ENCODE data around the gene TTC33.

TTC33 gene

GRCh38 chr5:40607202-40607601 lies 148.6 kb downstream of the TTC33 start:
- Histone ChIP-seq H3K4me1 (ENCODE audit: low read depth, poor library complexity, severe bottlenecking) (peaks cover 22% of the 10 kb centered on the region), H3K4me3 (IDR thresholded peaks at IDR 0.05; ENCODE audit: insufficient read depth, low read depth, low read length) (no peak overlapping the region), H3K9ac (no peak overlapping the region), H2AFZ (ENCODE audit: low read depth) (no peak overlapping the region), H3K79me2 (ENCODE audit: insufficient read depth, low read depth) (no peaks in the 10 kb centered on the region), H3K36me3 (ENCODE audit: insufficient read depth) (no peaks in the 10 kb centered on the region), H3K27me3 (ENCODE audit: insufficient read depth, low read depth) (no peaks in the 10 kb centered on the region), H4K20me1 (ENCODE audit: insufficient read depth) (no peaks in the 10 kb centered on the region), H3K27ac (no peak overlapping the region), H3K4me2 (no peak overlapping the region)
- TF ChIP-seq CTCF (conservative IDR thresholded peaks at IDR 0.05; ENCODE audit: low read depth, low read length), result no peak

GRCh38 chr5:40606077-40606765 lies 149.5 kb downstream of the TTC33 start:
- H2AFZ ChIP-seq (ENCODE audit: low read depth), result peak overlapping the region; percentile 53
- H3K79me2 ChIP-seq (ENCODE audit: insufficient read depth, low read depth), result no peaks in the 10 kb centered on the region
- no peaks in the 10 kb centered on the region for H3K36me3 ChIP-seq (ENCODE audit: insufficient read depth)
- peaks cover 26% of the 10 kb centered on the region for H3K4me1 ChIP-seq (ENCODE audit: low read depth, poor library complexity, severe bottlenecking)
- 0 out of 2 replicates have a peak overlapping the region, but pooled peaks have one; percentile 2 for H3K27ac ChIP-seq
- H3K9ac ChIP-seq, result no peak overlapping the region
- no peaks in the 10 kb centered on the region for H4K20me1 ChIP-seq (ENCODE audit: insufficient read depth)
- no peak for TF ChIP-seq CTCF (conservative IDR thresholded peaks at IDR 0.05; ENCODE audit: low read depth, low read length)
- peak overlapping the region; percentile 86 for H3K4me2 ChIP-seq
- H3K27me3 ChIP-seq (ENCODE audit: insufficient read depth, low read depth), result no peaks in the 10 kb centered on the region
- no peak overlapping the region for H3K4me3 ChIP-seq (IDR thresholded peaks at IDR 0.05; ENCODE audit: insufficient read depth, low read depth, low read length)

- H3K36me3 ChIP-seq (ENCODE audit: insufficient read depth), result no peaks in the 10 kb centered on the region
- no peaks in the 10 kb centered on the region for H3K27me3 ChIP-seq (ENCODE audit: insufficient read depth, low read depth)
- no peaks in the 10 kb centered on the region for H3K79me2 ChIP-seq (ENCODE audit: insufficient read depth, low read depth)
- peak overlapping the region; percentile 53 for H2AFZ ChIP-seq (ENCODE audit: low read depth)
- peaks cover 34% of the 10 kb centered on the region for H3K4me1 ChIP-seq (ENCODE audit: low read depth, poor library complexity, severe bottlenecking)
- no peaks in the 10 kb centered on the region for H4K20me1 ChIP-seq (ENCODE audit: insufficient read depth)
- H3K4me2 ChIP-seq, result peak overlapping the region; percentile 86
- H3K4me3 ChIP-seq (IDR thresholded peaks at IDR 0.05; ENCODE audit: insufficient read depth, low read depth, low read length), result no peak overlapping the region
- no peak overlapping the region for H3K9ac ChIP-seq
- no peak for TF ChIP-seq CTCF (conservative IDR thresholded peaks at IDR 0.05; ENCODE audit: low read depth, low read length)
- H3K27ac ChIP-seq, result 0 out of 2 replicates have a peak overlapping the region, but pooled peaks have one; percentile 2
Measured at GRCh38 chr5:40605295-40605958, 150.3 kb downstream of the TTC33 start.

- H3K27ac ChIP-seq, result no peak overlapping the region
- peaks cover 39% of the 10 kb centered on the region for H3K4me1 ChIP-seq (ENCODE audit: low read depth, poor library complexity, severe bottlenecking)
- H3K4me2 ChIP-seq, result no peak overlapping the region
Measured at GRCh38 chr5:40603378-40603777, 152.4 kb downstream of the TTC33 start.

More at GRCh38 chr5:40603378-40603777, 152.4 kb downstream of the TTC33 start:
- no peak for TF ChIP-seq CTCF (conservative IDR thresholded peaks at IDR 0.05; ENCODE audit: low read depth, low read length)
- Histone ChIP-seq H3K79me2 (ENCODE audit: insufficient read depth, low read depth) (no peaks in the 10 kb centered on the region), H2AFZ (ENCODE audit: low read depth) (no peak overlapping the region), H3K27me3 (ENCODE audit: insufficient read depth, low read depth) (no peaks in the 10 kb centered on the region), H3K4me3 (IDR thresholded peaks at IDR 0.05; ENCODE audit: insufficient read depth, low read depth, low read length) (no peak overlapping the region), H3K9ac (no peak overlapping the region), H4K20me1 (ENCODE audit: insufficient read depth) (no peaks in the 10 kb centered on the region), H3K36me3 (ENCODE audit: insufficient read depth) (no peaks in the 10 kb centered on the region)

All from KMS-11 (cell line).